Glomerular visceral epithelial cell (primary cell): ENCODE measurements around the gene DIS3L2.
"Not testable (repeated sequence)": the region's sequence is repeated elsewhere in the genome, so short reads cannot be mapped to it uniquely, and the experiment has no call there.

Source experiments
- DNase-seq: peaks from one replicate; pipeline ENCODE4 v3.0.0-alpha.2; 2016; ENCODE audit errors: extremely low spot score

The DIS3L2 gene

GRCh38 chr2:232115728-232116361 lies 154.3 kb downstream of the DIS3L2 start:
- DNase-seq, result not testable (repeated sequence)

- DNase-seq, result no peak
These were observed 155.3 kb downstream of the DIS3L2 start for GRCh38 chr2:232116852-232117251.

- DNase-seq, result no peak
These were observed 155.9 kb downstream of the DIS3L2 start for GRCh38 chr2:232117413-232117812.

- no peak for DNase-seq
These were observed 159.4 kb downstream of the DIS3L2 start for GRCh38 chr2:232120911-232121310.

- no peak for DNase-seq
These were observed 162.8 kb downstream of the DIS3L2 start for GRCh38 chr2:232124309-232124708.

GRCh38 chr2:232126301-232127099 lies 165.0 kb downstream of the DIS3L2 start:
- no peak for DNase-seq

DNA sequence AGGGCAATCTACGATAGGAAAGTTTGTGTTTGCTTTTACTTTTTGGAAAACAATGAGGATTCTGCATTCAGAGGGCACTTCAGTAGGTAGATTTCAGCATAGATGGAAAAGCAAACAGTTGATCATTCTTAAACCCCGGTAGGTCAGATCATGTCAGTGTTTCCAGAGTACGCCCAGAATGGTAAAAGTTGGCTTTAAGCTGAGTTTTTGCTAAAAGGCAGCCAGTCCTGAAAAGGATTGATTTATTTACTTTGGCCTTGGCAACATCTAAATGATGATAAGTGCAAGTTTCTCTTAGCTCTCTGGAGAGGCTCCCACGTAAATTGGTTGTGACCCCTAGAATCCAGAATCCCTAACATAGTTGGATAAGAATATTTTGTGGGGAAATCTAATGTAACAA lies 168.0 kb downstream of the DIS3L2 start:
- DNase-seq, result no peak

- no peak for DNase-seq
These were observed 170.7 kb downstream of the DIS3L2 start for GRCh38 chr2:232132181-232132580.

DNA sequence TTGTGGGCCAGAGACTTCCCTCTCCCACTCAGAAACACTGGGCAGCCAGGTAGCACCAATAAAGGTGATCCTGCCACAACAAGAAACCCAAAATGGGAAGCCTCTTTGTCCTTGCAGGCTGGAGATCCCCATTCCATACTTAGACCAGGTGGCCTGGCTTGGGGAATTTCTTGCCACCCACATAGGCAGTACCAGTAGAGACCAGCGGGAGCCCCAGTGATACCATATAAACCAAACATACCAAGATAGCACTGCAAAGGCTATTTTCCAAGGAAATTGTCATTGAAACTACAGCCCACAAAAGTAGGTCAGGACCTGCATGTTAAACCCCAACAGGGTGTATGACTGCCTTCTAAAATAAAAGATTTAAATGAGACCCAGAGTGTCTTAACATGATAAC lies 171.6 kb downstream of the DIS3L2 start:
- DNase-seq, result peak; percentile 14

DNA sequence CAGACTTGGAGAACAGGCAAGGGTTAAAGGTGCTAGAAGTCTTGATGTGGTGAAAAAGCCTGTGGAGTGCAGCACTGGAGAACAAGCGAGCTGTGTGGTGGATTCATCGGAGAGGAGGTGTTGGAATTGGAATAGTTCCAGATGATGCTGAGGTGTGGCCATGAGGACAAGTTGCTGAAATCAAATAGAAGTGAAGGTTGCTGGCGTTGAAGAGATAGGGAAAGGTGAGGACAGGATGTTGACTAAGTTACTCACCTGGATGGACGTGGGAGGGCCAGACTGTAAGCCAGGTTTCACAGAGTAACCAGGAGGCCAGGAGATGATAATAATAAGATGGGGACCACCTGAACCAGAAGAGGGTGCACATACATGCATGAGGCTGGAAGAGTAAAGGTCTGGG lies 173.4 kb downstream of the DIS3L2 start:
- DNase-seq, result no peak

DNA sequence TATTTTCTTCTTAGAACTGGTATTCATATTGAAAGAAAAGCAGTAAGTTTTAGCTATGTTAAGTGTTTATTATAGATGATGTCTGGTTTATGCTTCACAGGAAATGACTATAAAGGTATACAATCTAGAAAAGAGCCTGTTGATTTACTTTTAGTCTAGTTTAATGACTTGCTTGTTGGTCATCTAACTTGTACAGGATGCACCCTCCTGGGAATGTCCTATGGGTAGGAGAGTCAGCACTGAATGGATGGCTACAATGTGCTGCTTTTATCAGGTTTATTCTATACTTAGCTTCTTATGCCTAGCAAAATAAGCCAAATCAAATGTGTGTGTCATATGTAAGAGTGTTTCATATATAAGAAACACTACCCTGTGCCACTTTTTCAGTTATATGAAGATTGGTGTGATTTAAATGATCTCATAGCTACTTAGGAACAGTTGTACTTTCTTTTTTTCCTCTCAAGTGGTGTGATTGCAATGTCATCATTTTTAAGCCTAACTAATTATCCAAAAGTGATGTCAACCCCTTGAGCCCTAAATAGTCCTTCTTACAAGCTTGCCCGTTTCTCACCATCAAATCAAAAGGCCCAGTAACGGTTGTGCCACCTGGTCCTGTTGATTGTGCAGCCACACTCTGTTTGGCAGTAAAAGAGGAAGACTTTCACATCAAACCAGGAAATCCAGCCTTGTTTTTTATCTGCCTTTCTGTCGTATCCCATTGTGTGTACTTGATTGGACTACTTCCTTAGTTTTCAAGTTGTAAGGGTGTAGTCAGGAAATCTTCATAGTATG lies 176.0 kb downstream of the DIS3L2 start:
- DNase-seq, result no peak

GRCh38 chr2:232138441-232138840 lies 176.9 kb downstream of the DIS3L2 start:
- DNase-seq, result no peak

DNA sequence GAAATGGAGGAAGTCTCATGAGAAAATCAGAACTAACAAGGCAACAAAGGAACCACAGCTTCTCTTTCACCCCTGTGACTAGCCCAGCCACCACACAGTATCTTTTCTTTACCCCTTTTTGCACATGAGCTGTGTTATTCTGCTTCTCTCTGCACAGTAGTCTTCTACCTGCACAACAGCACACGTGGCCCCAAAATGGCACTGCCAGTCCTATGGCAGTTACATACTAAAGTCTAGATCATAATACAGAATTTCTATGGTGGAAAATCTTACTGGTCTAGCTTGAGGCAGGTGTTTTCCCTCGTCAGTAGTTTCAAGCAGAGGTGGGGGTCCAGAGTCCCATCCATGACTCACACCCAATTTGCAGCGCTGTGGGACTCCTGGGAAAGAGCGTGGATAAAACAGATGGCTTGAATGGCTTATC lies 177.7 kb downstream of the DIS3L2 start:
- DNase-seq, result no peak

DNA sequence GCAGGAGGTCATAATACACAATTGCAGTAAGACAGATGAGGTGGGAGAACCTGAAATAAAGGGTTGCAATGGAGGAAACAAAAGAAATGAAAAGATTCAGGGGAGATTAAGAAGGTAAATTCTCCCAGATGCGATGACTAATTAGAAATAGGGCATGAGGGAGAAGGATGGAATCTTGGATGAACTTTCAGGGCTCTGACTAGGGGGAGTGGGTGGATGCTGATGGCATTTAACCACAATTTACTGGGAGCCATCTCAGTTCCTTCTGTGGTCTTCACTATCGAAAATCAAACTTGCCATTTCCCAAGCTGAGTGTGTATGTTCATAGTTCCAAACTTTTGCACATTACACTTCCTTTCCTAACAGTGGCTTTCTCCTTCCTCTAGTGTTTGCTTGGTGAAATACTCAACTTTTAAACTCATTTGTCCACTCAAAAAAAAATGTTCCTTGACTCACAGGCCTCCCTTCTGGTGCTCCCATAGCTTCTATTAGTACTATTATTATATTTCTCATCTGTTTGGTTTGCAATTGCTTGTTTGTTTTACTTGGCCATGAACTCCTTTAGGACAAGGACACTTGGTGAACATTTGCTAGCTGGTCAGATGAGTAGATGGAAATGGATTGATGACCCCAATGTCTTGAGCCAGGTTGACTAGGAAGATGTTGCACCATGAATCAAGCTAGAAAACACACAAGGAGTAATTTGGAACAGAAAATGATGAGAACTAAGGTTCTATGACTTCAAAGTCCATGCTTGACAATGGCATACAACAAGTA lies 178.5 kb downstream of the DIS3L2 start:
- no peak for DNase-seq

DNA sequence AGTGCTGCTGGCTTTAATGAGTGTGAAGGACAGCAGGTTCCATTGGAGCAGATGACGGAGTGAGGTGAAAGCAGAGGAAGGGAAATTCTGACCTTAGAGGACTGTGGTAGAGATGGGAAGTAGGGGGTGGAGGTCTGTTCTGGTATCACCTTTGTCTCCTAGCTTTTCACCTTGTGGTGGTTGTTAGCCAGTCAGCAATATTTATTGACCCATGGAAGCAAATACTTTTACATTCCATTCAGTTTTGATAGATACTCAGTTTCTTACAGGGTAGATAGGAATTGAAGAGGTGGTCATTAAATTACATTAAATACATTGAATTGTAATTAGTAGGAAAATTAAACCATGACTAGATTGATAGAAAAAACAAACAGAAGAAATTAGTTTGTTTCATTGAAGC lies 180.1 kb downstream of the DIS3L2 start:
- no peak for DNase-seq

DNA sequence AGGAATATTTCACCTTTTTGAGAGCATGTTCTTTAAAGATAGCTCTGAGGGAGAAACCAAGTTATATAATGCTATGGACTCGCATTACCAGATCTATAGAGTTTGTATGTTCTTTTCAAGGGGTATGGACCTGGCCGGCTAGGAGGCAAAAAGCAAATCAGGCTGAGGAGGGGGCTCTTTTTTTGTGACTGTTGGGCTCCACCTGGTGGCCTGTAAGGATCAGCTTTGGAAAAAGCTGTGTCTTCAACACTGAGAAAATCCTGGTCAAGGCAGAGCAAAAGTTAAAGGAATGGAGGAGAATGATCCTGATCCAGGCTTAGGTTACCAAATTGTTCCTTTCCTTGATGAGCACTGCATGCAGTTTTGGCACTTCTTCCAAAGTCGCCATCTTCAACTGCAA lies 180.5 kb downstream of the DIS3L2 start:
- DNase-seq, result peak; percentile 53

DNA sequence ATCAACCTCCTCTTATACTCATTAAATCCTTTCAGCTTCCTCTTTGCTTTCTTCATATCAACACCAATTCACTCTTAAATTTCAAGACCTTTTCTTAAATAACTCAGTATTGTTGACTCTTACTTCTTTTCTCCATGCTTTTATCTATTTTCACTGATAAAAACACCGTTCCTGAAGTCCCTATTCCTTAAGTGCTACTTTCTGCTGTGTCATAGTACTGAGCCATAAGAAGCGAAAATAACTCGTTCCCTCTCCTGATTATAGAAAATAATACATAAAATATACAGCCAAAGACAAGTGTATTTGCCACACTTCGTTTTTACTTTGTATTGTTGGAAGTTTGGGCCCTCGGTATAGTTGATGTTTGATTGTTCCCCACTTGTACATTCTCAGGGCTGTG lies 181.0 kb downstream of the DIS3L2 start:
- DNase-seq, result no peak

DNA sequence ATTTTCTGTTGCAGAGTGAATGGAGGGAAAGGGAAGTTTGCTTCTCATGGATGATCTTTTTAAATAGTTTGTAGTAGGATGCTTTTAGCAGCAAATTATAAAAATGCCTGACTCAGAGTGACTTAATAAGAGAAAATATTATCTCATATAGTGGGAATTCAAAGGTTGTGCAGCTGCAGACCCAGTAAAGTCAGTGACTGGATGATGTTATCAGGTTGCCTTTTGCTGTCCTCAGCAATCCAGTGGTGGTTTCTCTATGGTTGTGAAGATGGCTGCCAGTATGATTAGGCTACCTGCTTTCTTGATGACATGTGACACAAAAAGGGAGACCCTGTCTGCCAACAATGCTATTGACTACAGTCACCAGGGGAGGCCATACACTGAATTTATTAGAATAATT lies 184.8 kb downstream of the DIS3L2 start:
- DNase-seq, result peak; percentile 20

- no peak for DNase-seq
These were observed 186.0 kb downstream of the DIS3L2 start for GRCh38 chr2:232147440-232148077.

- no peak for DNase-seq
These were observed 200.7 kb downstream of the DIS3L2 start for GRCh38 chr2:232162187-232162586.

DNA sequence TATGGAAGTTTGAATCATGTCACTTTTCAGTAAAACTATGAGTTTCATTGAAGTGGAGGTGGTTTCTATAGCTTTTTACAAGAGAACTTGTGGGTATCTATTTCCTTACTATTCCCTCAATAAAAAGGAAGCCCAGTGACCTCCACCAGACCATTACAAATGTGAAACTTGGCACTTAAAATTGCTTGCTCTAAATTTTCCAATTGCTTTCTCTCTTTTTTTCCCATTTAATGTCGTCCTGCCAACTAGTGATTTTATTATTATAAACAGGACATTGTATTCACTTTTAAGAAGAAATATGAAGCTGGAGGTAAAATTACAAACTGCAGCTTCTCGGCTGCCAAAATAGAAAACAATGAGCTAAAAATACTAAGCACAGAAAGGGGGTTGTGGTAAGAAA lies 208.9 kb downstream of the DIS3L2 start:
- no peak for DNase-seq
